NCI-H526 treated with DMSO at 0.1 percent for 48 hours (cell line): ENCODE results near the gene MSLN.

Source experiments
- DNase-seq: peaks from one replicate; lab custom pipeline; 2025; lab: John Stamatoyannopoulos, UW

Gene MSLN

GRCh38 chr16:807347-808084 lies 47.0 kb downstream of the MSLN start:
- peak; percentile 64 for DNase-seq

- DNase-seq = no peak
Measured at GRCh38 chr16:808085-808386, 47.5 kb downstream of the MSLN start.

- no peak for DNase-seq
Measured at GRCh38 chr16:813204-813915, 52.8 kb downstream of the MSLN start.

- DNase-seq = no peak
Measured at GRCh38 chr16:813916-814412, 53.4 kb downstream of the MSLN start.

GRCh38 chr16:814974-815373 lies 54.4 kb downstream of the MSLN start:
- DNase-seq = no peak

- DNase-seq = no peak
Measured at GRCh38 chr16:815861-816260, 55.3 kb downstream of the MSLN start.

- DNase-seq = no peak
Measured at GRCh38 chr16:817001-817906, 56.7 kb downstream of the MSLN start.

GRCh38 chr16:818132-818531 lies 57.6 kb downstream of the MSLN start:
- no peak for DNase-seq
